NCI-H1930 (cell line): ENCODE measurements around the gene IGSF9B.

Experiments used
- DNase-seq, 2 experiments: peaks; one replicate each; lab custom pipeline; 2025; lab: John Stamatoyannopoulos, UW

IGSF9B gene

DNA sequence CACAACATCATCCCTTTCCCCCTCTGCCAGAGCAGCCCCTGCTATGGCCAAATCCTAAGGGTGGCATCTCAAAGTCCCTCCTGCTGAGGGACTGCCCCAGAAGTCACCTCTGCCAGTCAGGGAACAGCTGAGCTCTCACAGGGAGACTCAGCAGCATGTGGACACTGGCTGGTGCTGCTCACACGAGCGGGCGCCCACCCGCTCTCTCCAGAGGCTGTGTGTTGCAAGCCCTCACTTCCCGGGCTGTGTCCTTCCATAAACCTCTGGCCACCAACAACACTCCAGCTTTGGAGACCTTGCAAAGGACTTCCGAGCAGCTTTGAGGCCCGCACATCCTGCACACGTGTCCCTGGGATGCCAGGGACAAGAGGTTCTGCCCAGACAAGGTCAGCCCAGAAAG is 2.8 kb downstream of the IGSF9B start:
- DNase-seq: no peak

DNA sequence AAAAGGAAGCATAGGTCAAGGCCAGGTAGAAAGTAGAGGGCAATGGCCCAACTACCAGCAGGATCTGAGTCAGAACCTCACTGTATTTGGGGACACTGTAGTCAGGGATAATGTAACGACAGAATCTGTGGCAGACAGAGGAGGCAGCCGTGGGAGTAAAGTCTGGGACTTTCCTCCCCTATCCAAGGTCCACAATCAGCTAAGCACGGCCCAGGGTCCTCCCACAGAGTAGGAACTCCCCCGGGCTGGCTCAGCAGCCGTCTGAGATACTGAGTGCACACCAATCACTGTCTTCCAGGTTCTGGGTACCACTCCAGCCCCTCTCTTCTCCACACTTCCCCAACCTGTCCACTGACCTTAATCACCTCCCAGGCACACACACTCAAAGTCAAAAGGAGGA is 3.2 kb downstream of the IGSF9B start:
- DNase-seq: no peak

DNA sequence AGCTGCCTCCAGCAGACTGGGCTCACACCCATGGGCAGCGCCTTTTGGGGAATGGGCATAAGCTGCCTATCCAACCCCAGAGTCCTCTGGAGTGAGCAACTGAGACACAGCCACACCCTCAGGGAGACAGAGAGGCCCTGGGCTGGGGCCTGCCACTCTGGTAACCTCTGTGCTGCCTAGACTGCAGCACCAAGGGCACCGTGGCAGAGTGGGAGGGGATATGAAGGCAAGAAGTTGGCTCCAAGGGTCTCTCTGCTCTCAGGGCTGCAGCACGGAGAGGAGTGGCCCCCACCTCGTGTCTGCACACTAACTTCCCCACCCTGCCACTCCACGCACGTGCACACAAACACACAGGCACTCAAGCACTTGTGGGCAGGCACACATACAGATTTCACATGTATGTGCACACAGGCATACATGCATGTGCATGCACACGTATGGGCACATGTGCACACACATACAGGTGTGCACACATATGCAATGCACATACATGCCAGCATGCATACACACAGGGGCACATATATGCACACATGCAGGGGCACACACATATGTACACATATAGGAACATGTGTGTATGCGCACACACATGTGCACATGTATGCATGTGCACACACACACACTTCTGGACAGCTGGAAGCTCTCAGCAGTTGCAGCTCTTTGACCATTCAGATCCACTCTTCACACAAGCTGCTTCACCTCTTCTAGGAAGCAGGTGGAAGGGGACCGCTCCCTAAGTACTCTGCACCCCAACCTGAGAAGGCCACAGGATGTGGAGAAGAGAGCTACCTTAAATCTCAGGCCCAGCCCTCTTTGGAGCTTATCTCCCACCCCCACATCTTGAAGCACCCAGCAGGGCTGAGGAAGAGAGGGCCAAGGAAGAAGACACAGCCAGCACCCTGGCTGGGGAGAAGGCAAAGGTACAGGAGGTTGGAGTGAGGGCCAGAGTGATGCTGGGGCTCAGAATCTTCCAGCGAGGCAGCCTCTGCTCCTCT is 4.3 kb downstream of the IGSF9B start:
- no peak for DNase-seq

DNA sequence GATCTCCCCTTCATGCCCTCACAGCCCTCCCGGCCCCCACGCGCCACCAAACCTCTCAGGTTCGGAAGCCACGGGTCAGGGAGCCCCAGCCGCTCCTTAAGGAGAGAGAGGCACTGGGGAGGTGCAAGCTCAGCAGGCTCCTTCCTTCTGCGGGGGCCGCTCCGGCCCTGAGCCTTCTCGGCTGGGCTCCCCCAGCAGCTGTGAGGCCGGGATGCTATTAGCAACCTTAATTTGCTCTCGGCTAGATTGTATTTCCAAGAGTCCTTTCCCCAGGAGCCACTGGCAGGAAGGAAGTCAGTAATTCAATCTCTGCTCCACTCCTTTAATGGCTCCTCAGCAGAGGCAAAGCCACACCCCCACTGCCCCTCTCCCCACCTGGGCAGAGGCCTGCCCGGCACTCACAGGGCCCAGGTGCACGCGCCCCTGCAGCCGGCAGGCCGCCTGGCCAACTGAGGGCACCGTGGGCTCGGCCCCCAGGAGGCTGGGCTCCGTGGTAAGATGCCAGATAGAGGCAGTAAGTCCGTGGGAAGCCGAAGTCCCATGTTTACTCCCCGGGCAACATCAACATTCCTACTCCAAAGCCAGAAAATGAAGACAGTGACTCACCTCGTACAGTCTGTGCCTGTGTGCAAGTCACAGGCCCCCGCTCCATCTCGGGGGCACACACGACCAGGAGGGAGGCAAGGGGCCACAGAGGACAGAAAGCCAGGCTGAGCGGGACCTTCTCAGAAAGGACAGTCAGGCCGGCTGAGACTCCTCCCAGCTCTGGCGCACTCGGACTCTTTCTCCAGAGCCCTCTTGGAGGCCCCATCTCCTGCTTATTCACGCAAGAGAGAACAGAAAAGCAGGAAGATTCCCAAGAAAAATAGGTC is 5.2 kb downstream of the IGSF9B start:
- no peak for DNase-seq

DNA sequence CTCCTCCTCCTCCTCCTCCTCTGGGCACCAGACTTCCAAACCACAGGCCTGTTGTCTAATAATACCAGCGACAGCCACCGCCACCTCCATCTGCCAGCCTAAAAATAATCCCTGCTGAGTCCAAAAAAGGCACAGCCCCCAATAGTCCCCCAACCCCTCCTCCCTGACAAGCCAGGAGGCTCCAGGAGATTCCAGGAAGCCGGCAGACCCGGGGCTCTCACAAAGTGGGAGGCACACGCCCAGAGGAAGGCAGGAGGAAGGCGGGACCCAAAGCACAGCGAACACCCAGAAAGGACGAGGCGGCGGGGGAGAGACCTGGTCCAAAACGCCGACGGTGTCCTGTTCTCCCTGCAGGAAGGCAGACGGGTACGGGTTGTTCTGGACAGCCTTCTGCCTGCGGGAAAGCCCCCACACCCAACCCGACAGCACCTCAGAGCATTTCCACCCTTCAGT is 5.9 kb downstream of the IGSF9B start:
- DNase-seq: no peak

DNA sequence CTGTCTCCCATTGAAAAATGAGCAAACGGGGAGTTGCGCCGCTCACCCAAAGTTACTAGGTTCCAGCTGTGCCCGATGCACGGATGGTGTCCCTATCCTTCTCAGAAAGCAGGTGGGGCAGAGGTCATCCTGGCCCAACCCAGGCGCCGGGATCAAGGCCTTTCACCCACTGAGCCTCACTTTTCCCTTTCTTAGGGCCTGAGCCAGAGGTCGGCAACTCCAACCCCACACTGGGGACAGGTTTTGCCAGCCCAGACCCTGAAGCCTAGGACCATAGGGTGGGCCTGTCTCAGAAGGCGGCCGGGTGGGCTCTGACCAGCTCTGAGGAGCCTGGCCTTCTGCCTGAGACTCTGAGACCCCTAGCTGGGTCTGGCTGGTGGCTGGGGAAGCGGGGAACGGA is 6.3 kb downstream of the IGSF9B start:
- DNase-seq: no peak

DNA sequence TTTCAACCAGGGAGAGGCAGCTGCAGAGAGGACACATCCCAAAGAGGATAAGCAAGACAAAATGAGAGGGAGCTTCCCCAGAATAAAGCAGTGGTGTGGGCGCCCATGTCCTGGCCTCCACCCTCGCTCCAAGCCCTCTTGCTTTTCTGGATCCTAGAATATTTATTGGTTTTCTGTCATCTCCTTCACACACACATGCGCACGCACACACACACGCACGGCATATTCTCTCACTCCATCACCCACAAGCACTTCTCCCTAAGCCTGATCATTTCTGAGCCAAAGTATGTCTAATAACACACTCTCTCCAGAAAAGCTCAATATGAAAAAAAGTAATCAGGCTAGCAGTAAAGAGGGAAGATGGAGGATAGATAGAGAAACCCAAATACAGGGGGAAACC is 7.6 kb downstream of the IGSF9B start:
- DNase-seq: no peak

DNA sequence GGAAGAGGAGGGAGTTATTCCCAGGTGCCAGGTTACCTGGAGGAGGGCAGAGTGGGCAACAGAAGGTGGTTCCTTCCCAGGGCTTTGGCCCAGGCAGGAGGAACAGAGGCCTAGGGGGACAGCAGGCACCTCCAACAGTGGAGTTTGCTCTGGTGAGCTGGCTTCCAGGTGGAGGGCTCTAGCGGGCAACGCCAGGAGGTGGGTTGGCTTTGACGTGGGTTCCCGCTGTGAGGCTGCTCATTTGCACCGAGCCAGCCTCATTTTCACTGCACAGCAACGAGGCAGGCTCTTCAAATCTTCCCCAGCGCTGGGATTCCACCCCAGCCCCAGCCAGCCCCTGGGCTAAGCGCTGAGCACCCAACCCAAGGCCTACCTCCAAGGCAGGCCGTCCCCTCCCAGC is 8.1 kb downstream of the IGSF9B start:
- DNase-seq: no peak

DNA sequence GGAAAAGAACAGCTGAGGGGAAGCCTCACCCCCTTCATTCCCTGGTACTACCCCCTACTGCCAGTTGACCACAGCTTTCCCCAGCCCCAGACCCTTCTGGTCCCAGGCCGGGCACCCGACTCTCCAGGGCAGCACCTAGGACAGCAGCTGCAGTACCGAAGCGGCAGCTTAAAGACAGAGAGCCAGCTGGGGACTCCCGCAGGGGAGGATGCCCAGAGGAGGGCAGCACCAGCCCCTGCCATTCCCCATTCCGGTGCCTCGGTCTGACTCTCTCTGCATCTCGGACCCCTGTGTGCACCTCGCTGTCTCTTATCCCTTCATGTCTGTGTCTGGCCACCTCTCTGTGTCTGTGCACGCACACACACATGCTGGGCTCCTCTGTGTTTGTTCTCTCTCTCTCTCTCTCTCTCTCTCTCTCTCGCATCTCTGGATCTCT is 9.4 kb downstream of the IGSF9B start:
- no peak for DNase-seq

DNA sequence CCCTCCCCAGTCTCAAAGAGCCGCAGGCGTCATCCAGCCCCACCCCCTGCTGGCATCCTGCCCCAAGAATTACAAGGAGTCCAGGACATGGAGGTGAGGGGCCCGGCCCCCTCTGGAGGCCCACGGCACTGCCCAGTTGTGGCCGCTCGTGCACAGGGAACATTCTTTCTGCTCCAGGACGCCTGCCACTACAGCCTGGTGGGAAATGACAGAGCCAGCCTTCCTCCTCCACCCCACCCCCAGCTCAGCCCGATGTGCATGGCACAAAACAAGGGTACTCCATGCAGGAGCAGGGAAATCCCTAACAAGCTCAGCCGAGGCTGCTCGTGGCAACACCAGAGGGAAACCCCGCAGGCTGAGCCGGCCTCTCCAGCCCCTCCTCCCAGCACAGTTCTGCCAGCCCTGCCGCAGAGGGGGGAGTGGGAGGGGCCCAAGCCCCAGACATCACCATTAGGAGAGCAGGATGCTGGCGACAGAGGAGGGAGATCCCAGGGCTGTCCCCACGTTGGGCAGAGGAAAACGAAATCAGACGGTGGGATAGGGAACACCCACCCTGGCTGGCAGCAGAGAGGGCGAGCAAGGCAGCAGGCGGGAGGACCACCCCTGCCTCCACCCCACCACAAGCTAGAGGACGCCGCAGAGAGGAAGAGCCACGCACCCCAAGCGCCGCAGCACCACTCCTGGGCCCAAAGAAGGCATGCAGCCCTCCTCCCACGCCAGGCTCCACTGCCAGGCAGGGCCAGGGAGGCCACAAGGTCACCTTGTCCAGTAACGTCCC is 10.0 kb downstream of the IGSF9B start:
- no peak for DNase-seq

DNA sequence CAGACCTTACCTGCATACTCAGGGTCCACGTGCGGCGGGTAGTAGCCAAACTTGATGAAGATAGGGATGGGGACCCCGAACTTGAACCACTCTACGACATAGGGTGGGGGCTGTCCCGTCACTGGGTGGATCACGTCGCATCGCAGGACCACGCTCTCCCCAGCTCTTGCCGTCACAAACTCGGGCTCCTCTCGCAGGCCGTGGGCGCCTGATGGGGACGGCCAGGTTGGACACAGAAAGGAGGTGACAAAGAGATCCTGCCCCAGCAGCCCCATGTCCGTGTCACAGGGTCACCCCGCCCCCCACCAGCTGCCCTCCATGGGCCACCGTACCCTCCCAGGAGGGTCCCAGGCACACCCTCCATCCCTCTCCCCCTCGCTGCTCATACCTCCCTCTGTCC is 10.7 kb downstream of the IGSF9B start:
- DNase-seq: no peak

DNA sequence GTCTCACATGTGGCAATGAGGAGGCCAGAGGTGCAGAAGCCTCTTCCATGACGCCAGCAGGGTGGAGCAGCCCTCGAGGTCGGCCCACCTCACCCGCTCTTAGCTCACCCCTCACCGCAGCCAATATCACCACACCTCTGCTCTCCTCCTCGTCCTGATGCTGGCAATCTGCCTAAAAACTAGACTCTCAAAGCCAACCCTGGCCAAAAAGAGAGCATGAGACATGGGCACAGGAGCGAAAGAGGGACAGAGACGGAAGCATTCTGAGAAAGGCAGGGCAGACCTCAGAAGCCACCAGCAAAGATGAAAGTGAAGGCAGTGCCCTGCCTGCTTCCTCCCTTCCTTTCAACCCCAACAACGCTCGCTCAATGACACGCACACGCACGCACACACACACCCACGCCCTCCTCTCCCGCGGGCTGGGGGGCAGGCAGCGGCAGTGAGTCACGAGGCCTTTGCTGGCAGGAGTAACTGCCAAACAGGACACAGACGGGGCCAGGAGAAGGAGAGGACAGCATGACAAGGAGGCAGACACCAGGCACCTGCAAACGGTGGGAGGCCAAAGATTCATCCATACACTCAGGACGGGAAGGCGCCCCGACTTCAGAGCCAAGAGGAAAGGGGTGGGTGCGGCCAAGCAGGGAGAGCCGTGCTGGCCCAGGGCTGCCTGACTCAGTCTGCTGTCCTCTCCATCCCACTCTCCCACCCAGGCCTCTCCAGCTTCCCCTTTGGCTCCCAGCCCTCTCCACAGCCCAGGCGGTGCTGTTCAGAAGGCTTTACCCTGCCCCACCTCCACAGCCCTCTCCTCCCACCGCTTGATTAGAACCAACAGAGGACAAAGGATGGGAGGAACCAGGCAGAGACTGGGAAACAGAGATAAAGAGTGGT is 11.4 kb downstream of the IGSF9B start:
- no peak for DNase-seq

DNA sequence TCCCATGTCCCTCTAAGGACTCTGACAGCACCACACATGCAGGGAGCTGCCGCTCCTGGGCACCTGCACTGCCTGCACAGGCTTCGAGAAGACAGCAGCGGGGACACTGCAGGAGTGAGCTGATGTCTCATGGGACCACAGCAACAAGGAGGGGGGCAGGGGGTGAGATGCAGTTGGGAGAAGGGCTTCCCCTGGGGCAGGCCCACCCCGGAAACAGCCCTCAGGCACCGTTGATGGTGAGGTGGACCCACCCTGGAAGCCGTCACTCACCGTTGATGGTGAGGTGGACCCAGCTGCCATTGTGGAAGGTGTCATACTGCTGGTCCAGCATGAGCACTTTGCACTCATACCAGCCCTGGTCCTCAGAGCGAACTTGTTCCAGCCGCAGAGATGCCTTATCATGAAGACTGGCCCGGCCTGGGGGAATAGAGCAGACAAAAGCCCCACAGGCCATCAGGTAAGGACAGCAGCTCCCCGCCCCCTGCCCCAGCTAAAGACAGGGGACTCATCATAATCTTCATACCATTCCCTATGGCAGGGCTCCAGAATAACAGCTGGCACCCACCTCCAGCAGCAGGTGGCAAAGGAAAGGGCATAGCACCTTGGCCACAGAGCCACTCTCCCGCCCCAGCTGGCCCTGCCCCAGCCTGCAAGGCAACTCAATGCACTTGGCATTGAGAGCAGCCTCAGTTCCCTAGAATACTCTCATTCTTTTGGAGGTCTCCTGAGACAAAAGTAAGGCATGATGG is 12.6 kb downstream of the IGSF9B start:
- no peak for DNase-seq

DNA sequence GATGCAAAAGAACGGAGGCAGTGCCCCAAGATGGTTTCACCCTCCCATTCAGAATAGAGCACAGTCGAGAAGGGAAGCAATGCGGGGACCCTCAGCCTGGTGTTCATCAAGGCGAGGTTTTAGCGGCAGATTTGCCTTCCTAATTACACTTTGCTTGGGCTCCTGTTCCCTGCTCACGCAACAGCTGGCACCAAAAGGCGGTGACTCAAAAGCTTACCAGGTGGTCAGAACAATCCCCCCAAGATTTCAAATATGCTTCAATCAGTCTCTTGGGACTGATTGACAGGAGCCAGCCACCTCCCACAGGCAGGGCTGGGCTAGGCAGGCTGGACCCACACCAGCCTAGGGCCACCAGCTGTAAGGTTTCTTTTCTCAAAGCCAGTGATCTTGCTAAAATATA is 14.2 kb downstream of the IGSF9B start:
- no peak for DNase-seq

DNA sequence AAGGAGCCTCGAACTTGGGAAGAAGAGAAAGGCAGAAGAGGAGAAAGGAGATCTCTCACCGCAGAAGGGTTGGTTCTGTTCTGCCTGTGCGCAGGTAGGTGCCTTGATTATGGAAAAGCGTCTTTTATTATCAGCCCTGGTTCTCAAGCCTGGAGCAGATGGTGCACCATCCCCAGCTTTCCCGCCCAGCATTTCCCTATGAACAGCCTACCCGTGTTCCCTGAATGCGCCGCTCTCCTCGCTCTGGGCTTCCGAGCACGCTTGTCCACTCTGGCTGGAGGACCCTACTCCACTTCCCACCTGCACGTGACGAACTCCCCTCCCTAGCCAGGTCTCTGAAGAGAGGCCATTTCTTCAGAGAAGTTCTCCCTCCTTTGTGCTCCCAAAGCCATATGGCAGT is 15.2 kb downstream of the IGSF9B start:
- DNase-seq: no peak

DNA sequence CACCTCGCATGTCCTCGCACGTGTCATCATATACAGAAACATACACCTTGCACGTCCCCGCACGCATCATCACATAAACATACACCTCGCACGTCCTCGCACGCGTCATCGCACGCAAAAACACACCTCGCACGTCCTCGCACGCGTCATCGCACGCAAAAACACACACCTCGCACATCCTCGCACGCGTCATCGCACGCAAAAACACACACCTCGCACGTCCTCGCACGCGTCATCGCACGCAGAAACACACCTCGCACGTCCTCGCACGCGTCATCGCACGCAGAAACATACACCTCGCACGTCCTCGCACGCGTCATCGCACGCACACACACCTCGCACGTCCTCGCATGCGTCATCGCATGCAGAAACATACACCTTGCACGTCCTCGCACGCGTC is 16.7 kb downstream of the IGSF9B start:
- no peak for DNase-seq

DNA sequence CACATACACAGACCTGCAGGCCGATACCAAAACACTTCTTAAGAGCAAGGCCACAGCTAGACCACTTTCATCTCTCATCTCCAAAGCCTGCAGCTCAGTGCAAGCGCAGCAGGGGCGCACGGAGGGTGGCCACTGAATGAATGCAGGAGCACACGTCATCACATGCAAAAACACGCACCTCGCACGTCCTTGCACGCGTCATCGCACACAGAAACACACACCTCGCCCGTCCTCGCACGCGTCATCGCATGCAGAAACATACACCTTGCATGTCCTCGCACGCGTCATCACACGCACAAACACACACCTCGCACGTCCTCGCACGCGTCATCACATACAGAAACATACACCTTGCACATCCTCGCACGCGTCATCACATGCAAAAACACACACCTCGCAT is 17.2 kb downstream of the IGSF9B start:
- DNase-seq: no peak

DNA sequence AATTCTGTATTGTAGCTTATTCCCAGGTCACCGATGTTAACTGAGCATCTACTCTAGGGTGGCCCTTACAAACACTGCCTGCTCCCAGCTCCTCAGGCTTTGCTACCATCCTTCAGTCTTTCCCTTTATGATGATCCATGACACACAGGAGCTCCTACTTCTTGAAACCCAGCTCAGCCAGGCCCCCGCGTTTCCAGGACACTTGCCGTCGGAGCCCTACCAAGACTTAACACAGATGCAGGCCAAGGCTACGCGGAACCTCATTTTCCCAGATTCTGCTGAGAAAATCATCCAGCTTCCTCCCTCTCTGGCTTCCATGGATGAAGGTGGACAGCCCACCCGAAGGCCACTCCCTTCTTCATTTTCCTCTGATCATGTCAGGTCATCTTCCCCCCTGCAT is 18.6 kb downstream of the IGSF9B start:
- no peak for DNase-seq

DNA sequence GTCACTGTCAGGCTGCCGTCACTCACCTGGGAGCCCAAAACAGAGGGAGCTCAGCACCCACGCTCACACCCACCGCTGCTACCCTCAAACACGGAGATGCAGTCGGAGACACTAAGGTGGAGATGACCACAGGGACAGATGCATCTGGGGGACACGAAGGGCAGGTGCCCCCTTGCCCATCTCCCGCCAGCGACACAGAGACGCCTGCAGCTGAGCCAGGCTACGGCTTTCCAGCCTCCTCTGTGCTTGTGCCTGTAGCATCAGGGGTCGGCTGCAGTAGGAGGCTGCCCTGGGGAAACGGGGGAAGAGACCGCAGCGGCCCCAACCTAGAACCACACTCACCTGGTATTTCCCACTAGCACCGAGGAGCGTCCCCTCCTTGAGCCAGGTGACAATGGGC is 19.3 kb downstream of the IGSF9B start:
- no peak for DNase-seq

DNA sequence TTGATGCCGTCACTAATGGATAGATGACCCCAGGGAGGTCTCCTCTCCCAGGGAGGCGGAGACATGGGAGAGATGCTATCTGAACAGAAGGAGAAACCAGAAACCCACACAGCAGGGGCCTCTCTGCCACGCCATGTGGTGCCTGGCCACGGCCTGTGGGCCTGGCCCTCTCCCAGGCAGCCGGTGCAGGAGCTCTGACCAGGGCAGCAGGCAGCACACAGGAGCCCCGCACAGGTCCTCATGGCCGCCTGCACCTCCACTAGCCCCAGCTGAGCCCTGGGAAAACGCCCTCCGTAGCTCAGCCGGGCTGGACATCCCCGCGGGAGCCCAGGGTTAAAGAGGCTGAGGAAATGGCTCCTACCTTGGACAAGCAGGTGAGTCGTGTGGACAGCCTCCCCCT is 19.8 kb downstream of the IGSF9B start:
- DNase-seq: no peak
